SK-N-SH treated with all-trans-retinoic acid at 6 μM for 48 hours (cell line): ENCODE results near the gene NXPH1.
"Not testable (repeated sequence)": the region's sequence is repeated elsewhere in the genome, so short reads cannot be mapped to it uniquely, and the experiment has no call there.

Experiments
- BACH2 ChIP-seq: fragments of 250-450 bp; sonication (Bioruptor Pico); IDR thresholded peaks from 2 replicates; pipeline ENCODE4 v1.9.0; 2021; ENCODE audit warnings: mild to moderate bottlenecking, borderline replicate concordance
- CREB5 ChIP-seq: fragments of 250-450 bp; sonication (Bioruptor Pico); IDR thresholded peaks from 2 replicates; pipeline ENCODE4 v1.5.1; 2020; ENCODE audit warnings: low read depth, mild to moderate bottlenecking, moderate library complexity
- CSRNP3 ChIP-seq: fragments of 250-450 bp; sonication (Bioruptor Pico); IDR thresholded peaks from 2 replicates; pipeline ENCODE4 v1.5.1; 2021; ENCODE audit warnings: mild to moderate bottlenecking, moderate library complexity
- ESRRG ChIP-seq: fragments of 250-450 bp; sonication (Bioruptor Pico); IDR thresholded peaks from 2 replicates; pipeline ENCODE4 v1.6.1; 2021; ENCODE audit warnings: mild to moderate bottlenecking
- GLIS3 ChIP-seq: fragments of 250-450 bp; sonication (Bioruptor Pico); IDR thresholded peaks from 2 replicates; pipeline ENCODE4 v1.5.0; 2020; ENCODE audit warnings: mild to moderate bottlenecking, moderate library complexity
- RARB ChIP-seq: fragments of 250-450 bp; sonication (Bioruptor Pico); IDR thresholded peaks from 2 replicates; pipeline ENCODE4 v1.8.0; 2021; ENCODE audit warnings: mild to moderate bottlenecking, moderate library complexity
- SNAI2 ChIP-seq: fragments of 250-450 bp; sonication (Bioruptor Pico); IDR thresholded peaks from 2 replicates; pipeline ENCODE4 v1.5.0; 2020; ENCODE audit warnings: mild to moderate bottlenecking, moderate library complexity
- ZFP30 ChIP-seq: fragments of 450-650 bp; formaldehyde crosslinking; IDR thresholded peaks from 2 replicates; pipeline ENCODE4 v1.5.0; 2022; ENCODE audit warnings: mild to moderate bottlenecking, moderate library complexity
- ZNF70 ChIP-seq: fragments of 450-650 bp; formaldehyde crosslinking; IDR thresholded peaks from 2 replicates; pipeline ENCODE4 v1.5.0; 2020; ENCODE audit warnings: mild to moderate bottlenecking, moderate library complexity

DNA sequence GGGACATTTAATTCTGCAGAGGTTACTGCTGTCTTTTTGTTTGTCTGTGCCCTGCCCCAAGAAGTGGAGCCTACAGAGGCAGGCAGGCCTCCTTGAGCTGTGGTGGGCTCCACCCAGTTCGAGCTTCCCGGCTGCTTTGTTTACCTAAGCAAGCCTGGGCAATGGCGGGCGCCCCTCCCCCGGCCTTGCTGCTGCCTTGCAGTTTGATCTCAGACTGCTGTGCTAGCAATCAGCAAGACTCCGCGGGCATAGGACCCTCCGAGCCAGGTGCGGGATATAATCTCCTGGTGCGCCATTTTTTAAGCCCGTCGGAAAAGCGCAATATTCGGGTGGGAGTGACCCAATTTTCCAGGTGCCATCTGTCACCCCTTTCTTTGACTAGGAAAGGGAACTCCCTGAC lies 298.3 kb downstream of the NXPH1 start:
- not testable (repeated sequence) for TF ChIP-seq ZNF70 (CRISPR knock-in tag); CSRNP3 (CRISPR knock-in tag); ESRRG (CRISPR knock-in tag); GLIS3; SNAI2 (CRISPR knock-in tag); BACH2 (CRISPR knock-in tag); RARB (CRISPR knock-in tag); CREB5 (CRISPR knock-in tag); ZFP30
